NCI-H1436 (cell line): Measurements from ENCODE around the gene PNLIPRP2.

ENCODE experiments used
- DNase-seq: peaks from one replicate; lab custom pipeline; 2025; lab: John Stamatoyannopoulos, UW

Gene PNLIPRP2

GRCh38 chr10:116612107-116612769 lies 8.5 kb upstream of the PNLIPRP2 start:
- no peak for DNase-seq

GRCh38 chr10:116613471-116613870 lies 7.3 kb upstream of the PNLIPRP2 start:
- no peak for DNase-seq

DNA sequence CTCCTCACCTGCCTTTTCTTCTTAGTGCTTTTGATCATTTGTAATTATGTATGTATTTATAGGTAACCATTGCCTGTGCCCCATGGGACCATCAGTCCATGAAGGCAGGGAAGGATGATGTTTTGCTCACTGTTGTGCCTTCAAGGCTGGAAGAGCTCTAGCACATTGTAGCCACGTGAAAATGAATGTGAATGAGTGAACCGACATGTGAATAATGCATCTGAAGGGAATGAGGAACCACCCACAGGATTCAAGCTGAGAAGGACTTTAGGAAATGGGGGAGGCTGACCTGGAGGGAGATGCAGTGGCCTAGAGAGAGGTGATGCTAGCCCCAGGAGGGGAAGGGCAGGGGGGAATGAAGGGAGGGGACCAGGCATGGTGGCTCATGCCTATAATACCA lies 6.0 kb upstream of the PNLIPRP2 start:
- DNase-seq, result no peak

DNA sequence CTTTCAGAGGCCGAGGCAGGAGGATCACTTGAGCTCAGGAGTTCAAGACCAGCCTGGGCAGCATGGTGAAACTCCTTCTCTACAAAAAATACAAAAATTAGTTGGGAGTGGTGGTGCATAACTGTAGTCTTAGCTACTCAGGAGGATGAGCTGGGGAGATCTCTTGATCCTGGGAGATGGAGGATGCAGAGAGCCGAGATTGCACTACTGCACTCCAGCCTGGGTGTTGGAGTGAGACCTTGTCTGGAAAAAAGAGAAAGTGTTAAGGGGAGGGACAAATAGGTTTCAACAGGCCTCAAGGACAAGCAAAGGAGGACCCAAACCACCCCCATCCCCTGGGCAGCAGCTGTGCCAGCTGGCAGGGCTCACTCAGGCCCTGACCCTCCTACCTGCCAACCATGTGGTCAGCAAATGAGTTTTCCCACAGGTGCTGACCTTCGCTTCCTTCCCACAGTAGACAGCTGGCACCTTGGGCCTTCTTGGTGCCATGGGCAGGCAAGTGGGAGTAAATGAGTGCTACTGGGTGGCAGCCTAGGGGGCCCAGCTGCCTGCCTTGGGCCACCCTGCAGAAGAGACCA lies 5.5 kb upstream of the PNLIPRP2 start:
- DNase-seq, result no peak

DNA sequence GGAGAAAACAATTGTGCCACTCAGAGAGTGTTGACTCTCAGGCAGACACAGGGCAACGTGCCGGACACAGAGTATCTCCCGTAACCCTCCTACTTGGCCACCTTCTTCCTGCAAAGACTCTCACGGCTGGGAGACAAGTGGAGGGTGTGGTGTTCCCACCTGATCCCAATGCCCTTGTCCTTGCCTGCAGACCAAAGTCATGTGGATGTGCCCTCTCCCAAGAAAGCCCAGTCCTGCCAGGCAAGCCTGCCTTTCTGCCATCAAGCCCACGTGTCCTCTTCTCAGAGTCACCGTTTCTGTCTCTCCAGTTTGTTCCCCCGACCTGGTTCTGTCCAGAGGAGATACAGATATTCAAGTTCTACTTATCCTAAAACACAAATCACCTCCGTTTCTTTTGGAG lies 723 bp downstream of the PNLIPRP2 start:
- DNase-seq, result no peak

GRCh38 chr10:116621934-116622655 lies 1.3 kb downstream of the PNLIPRP2 start:
- DNase-seq, result no peak

DNA sequence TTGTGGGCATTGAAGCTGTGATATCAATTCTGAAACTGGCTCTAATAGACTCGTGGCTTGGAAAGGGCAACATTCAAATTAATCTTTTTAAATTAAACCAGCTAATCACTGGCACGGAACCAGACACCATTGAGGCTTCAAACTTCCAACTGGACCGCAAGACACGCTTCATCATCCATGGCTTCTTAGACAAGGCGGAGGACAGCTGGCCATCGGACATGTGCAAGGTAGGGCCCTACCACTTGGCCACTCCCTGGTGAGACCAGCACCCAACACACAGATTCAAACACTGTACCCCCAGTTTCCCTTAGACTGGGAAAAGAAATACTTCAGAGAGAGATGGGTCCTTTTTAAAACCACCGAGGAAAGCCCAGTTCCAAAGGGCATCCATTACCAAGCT lies 5.1 kb downstream of the PNLIPRP2 start:
- DNase-seq, result no peak

DNA sequence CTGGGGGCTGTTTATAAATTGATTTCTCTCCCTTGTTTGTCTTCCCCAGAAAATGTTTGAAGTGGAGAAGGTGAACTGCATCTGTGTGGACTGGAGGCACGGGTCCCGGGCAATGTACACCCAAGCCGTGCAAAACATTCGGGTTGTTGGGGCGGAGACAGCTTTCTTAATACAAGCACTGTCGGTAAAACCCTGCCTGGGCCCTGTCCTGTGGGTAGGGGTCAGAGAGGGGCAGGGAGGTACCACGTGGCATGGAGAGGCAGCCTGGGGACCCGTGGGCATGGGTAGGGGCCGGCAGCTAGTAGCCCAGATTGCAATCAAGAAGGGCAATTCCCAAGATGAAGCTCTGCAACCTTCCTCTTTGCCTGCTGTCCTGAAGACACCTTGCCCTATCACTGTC lies 6.1 kb downstream of the PNLIPRP2 start:
- DNase-seq, result no peak

DNA sequence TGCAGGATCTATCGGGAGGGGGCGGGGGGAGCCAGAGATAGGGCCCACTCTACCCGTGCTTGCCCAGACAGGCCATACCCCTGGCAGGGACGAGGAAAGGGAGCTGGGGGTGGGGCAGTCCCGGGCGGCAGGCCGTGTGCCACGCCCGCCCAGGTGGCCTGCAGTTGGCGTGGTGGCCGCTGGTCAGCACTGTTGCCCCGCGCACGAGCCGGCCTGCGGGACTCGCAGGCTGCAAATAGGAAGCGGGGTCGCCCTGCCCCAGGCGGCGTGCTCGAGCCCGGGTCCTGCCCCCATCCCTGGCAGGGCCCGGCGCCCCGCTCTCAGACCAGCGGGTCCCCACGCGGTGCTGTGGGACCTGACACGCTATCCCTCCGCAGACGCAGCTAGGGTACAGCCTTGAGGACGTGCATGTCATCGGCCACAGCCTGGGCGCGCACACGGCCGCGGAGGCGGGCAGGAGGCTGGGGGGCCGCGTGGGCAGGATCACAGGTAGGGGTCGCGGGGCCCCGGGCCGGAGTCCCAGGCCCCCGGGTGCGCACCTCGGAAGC lies 6.7 kb downstream of the PNLIPRP2 start:
- no peak for DNase-seq

DNA sequence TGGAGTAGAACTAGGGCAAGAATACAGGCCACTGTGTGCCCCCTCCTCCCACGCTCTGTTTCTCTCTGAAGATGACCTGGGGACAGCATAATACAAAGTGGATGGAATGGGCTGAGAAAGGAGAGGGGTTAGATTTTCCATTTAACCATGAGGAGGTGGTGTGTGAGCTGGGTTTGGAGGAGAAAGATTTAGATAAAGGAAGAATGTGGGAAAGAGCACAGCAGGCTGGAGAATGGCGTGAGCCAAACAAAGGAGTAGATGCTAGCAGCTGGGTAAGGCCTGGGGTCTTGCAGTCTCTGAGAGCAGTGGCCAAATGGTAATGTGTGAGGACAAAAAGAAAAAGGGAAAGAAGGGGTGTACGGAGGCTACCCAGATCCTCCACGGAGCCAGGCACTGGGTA lies 8.6 kb downstream of the PNLIPRP2 start:
- no peak for DNase-seq

DNA sequence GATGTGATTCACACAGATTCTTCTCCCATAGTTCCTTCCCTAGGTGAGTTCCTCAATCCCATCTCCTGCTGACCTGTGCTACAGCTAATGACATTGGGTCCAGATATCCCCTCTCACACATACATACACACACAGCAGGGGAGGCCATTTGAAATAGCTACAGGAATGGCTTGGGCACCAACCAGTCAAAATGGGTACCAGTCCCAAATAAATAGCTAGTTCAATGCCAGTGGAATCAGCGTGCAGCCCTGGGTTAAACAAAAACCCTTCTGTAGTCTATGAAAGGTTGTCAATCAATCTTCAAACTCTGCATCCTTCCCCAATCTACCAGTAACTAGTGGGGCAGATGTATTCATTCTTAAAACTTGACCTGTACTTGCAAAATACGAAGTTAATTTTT lies 9.3 kb downstream of the PNLIPRP2 start:
- no peak for DNase-seq

DNA sequence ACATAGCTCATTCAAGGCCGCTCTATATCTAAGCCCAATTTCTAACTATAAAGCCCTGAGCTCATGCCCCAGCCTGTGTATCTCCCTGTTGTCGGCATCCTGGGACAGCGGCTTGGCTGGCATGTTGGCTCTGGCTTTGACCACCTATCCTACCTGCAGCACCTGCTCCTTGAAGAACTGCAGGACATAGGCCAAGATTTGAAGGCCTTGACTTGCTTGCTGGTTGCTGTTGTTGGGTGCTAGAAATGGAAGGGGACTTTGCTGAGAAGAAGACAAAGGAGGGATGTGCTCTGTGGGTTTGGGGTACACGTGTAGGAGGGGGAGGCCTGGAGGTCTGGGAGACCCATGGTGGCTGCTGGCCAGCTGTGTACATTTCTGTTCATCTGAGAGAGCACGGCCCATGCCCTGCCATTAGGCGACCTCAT lies 11.1 kb downstream of the PNLIPRP2 start:
- DNase-seq, result no peak

GRCh38 chr10:116632596-116633215 lies 12.0 kb downstream of the PNLIPRP2 start:
- no peak for DNase-seq

GRCh38 chr10:116633216-116633600 lies 12.5 kb downstream of the PNLIPRP2 start:
- no peak for DNase-seq

- no peak for DNase-seq
These were observed 13.6 kb downstream of the PNLIPRP2 start for GRCh38 chr10:116634126-116634975.

DNA sequence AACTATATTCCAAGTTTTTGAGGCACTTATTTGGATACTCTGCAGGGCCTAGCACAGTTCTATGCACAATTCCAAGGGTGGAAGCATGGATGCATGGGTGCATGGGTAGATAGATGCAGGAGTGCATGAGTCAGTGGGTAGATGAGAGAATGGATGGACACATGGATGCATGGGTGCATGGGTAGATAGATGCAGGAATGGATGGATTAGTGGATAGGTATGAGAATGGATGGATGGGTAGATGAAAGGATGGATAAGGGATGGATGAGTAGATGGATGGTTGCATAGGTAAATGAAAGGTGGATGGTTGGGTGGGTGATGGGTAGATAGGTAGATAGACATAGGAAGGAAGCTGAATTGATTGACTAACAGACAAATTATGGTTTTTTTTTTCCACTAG lies 15.6 kb downstream of the PNLIPRP2 start:
- no peak for DNase-seq

DNA sequence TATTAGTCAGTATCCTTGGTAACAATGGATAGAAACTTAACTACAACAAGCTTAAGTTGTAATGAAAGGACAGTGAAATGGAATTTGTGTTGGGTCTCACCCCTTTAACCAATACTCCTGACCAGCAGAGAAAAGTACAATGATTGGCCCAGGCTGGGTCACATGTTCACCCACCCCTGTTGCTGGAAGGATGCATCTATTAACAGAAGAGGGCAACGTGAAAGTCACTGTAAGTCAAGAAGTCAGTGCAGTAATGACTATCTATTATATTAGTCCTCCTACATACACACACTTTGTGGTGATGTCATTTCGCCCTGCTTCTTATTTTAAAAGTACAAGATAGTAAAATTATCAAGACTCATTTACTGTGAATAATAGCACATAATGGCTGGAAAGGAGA lies 16.2 kb downstream of the PNLIPRP2 start:
- DNase-seq, result no peak

GRCh38 chr10:116637830-116638229 lies 17.1 kb downstream of the PNLIPRP2 start:
- no peak for DNase-seq

DNA sequence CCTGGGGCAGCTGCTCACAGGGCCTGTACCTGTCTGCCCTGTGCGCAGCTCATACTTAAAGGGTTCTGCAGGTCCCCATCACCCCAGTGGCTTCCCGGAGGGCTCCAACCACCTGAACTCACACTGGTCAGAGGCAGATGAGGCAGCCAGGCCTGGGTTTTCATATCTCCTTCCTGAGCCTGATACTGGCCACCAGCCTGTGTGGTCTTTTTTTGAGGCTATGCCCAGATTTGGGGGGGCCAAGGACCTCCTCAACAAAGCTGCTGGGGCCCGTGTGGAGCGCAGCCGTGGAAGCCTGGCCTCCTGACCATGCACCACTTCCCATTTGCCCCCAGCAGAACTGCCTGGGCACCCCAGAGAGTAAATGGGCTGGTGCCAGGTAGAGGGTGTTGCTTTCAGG lies 25.7 kb downstream of the PNLIPRP2 start:
- no peak for DNase-seq

GRCh38 chr10:116648903-116649302 lies 28.1 kb downstream of the PNLIPRP2 start:
- no peak for DNase-seq

DNA sequence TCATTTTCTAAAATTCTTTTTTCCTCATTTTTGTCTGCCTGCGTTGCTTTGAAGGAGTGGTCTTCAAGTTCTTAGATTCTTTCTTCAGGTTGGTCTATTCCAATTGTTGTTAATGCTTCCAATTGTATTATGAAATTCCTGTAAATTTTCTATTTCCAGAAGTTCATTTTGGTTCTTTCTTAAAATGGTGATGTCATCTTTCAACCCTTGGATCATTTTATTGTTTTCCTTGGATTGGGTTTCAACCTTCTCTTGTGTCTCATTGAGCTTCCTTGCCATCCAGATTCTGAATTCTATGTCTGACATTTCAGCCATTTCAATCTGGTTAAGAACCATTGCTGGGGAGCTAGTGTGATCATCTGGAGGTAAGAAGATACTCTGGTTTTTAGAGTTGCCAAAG lies 33.1 kb downstream of the PNLIPRP2 start:
- no peak for DNase-seq

DNA sequence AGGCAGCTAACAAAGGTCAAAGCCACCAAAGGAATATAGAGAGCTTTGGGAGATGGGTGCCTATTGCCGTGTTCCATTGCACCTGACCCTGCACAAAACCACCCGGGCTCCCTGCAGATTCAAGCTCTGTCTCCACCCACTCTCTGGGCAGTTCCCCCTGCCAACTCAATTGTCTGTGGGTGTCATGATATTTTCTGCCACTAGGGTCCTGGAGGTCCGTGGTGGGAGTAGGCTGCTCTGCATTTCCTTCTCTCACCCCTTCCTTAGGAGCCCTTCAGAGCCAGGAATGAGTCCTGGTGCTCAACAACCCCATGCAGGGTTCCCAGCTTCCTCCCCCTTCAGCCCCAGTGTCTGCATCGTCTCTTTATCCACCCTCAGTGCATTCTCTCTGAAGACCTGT lies 34.1 kb downstream of the PNLIPRP2 start:
- no peak for DNase-seq
